ENCODE measurements around the gene QPRT.

DNA sequence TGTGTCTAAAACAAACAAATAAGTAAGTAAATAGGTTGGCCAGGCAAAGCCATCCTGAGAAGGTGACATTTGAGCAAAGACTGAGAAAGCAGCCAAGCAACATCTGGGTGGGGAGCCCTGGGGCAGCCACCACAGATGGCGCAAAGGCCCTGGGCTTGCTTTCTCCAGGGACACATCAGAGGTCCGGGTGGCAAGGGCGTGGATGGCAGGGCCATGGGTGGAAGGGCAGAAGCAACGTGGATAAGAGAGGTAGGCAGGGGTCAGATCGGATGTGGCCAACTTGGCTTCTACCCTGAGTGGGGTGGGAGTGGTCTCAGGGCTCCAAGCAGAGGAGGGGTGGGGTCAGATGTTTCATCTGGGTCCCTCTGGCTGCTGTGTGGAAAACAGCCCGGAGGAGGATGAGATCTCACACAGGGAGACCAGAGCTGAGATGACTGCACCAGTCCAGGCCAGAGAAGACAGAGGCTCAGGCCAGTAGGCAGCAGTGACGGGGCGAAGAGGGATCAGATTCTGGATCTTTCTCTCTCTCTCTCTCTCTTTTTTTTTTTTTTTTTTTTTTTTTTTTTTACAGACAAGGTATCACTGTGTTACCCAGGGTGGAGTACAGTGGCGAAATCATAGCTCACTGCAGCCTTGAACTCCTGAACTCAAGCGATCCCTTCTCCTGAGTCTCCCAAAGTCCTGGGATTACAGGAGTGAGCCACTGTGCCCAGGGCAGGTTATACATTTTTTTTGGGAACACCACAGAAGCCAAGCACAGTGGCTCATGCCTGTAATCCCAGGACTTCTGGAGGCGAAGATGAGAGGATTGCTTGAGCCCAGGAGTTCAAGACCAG, 22.1 kb upstream of the QPRT start:
- TF ChIP-seq, protein P1, sequence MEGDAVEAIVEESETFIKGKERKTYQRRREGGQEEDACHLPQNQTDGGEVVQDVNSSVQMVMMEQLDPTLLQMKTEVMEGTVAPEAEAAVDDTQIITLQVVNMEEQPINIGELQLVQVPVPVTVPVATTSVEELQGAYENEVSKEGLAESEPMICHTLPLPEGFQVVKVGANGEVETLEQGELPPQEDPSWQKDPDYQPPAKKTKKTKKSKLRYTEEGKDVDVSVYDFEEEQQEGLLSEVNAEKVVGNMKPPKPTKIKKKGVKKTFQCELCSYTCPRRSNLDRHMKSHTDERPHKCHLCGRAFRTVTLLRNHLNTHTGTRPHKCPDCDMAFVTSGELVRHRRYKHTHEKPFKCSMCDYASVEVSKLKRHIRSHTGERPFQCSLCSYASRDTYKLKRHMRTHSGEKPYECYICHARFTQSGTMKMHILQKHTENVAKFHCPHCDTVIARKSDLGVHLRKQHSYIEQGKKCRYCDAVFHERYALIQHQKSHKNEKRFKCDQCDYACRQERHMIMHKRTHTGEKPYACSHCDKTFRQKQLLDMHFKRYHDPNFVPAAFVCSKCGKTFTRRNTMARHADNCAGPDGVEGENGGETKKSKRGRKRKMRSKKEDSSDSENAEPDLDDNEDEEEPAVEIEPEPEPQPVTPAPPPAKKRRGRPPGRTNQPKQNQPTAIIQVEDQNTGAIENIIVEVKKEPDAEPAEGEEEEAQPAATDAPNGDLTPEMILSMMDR (IDR thresholded peaks at IDR 0.05; ENCODE audit: low read depth, low read length, poor library complexity, severe bottlenecking), result no peak
- TF ChIP-seq EZH2phosphoT487 (IDR thresholded peaks at IDR 0.05; ENCODE audit: borderline replicate concordance, low read length), result no peak

All from DOHH2 (cell line).